Heart right ventricle (tissue), 16 donors: ENCODE results near the gene GRPEL2. TPM values are rescaled to one million over a fixed set of nuclear protein-coding genes. Genes with fewer than 3 reads are reported as not detected.
A peak's percentile ranks its signal among the peaks of the same experiment; 100 is the strongest.

Source experiments
- ATAC-seq, 8 donors: fragments of 200-7000 bp; cut with Tn5 transposase; one replicate each; pipeline ENCODE4 v1.9.1; 2020; ENCODE audit warnings: mild to moderate bottlenecking in 8 of 8, moderate library complexity in 8 of 8, moderate number of reproducible peaks in 1 of 8
- DNase-seq, 2 donors: peaks; one replicate each; pipeline ENCODE4 v3.0.0-alpha.2; 2020
- H3K27ac ChIP-seq, 10 donors: fragments of 200-600 bp; sonication (generic) in 2 of 10; one replicate each; pipeline versions ENCODE4 v1.5.0 to v1.8.0; 2020 to 2022; ENCODE audit warnings: mild to moderate bottlenecking in 3 of 10
- H3K27me3 ChIP-seq, 7 donors: fragments of 200-600 bp; one replicate each; pipeline ENCODE4 v1.8.0; 2021 to 2022; ENCODE audit warnings: mild to moderate bottlenecking in 2 of 7
- H3K36me3 ChIP-seq, 9 donors: fragments of 200-600 bp; sonication (generic) in 1 of 9; one replicate each; pipeline versions ENCODE4 v1.5.0 to v1.8.0; 2020 to 2022; ENCODE audit warnings: mild to moderate bottlenecking in 2 of 9
- H3K4me1 ChIP-seq, 9 donors: fragments of 200-600 bp; sonication (generic) in 1 of 9; one replicate each; pipeline versions ENCODE4 v1.5.0 to v1.8.0; 2020 to 2022; ENCODE audit warnings: mild to moderate bottlenecking in 4 of 9
- H3K4me3 ChIP-seq, 10 donors: fragments of 200-600 bp; sonication (generic) in 2 of 10; one replicate each; pipeline versions ENCODE4 v1.5.0 to v1.8.0; 2020 to 2022; ENCODE audit warnings: mild to moderate bottlenecking in 7 of 10, moderate library complexity in 2 of 10
- H3K9me3 ChIP-seq, 11 donors: fragments of 200-600 bp in 10 of 11; sonication (generic) in 2 of 11; one replicate each; pipeline versions ENCODE4 v1.5.0 to v1.8.0; 2013 to 2022; ENCODE audit warnings: mild to moderate bottlenecking in 2 of 11, control low read depth in 1 of 11, moderate library complexity in 1 of 11
- whole genome bisulfite sequencing, 2 donors: extraction: QIAGEN DNeasy Blood & Tissue Kit; methylation state at CpG; one replicate each; pipeline ENCODE4 v1.1.7; 2013; ENCODE audit warnings: inconsistent platforms in 1 of 2; 5-methylcytosine and 5-hydroxymethylcytosine counted together
- intact Hi-C, 10 donors: fragments of 100-400 bp; cut with DNase I; formaldehyde crosslinking; loops; one replicate each; pipeline versions ENCODE4 v1.11.1 to v1.14.2; 2022
- polyA plus RNA-seq, 2 donors: library from polyadenylated mRNA; stranded (reverse); fragments of 200-250 nt; gene quantifications; one replicate each; pipeline ENCODE4 v1.2.3, GENCODE V29; 2013
- total RNA-seq, 10 donors: library from RNA; stranded (reverse); fragmentation: NEBNext Ultra II Directional in 3 of 10; extraction: Animal tissue kit (Norgen Biotek cat#: 25700) in 3 of 10; gene quantifications; one replicate each; pipeline versions ENCODE4 v1.2.1 to v1.2.4, GENCODE V29; 2021 to 2023
- TF ChIP-seq, protein P1 (sequence below), 9 donors: fragments of 200-600 bp; sonication (generic) in 2 of 9; IDR thresholded peaks; one replicate each; pipeline versions ENCODE4 v1.5.0 to v1.8.0; 2021 to 2022; ENCODE audit warnings: antibody characterized with exemption in 9 of 9, mild to moderate bottlenecking in 5 of 9, moderate library complexity in 1 of 9
- donor health status: Arrhythmogenic right ventricular cardiomyopathy.
- donor health status: ischemic (EF 13 %, LVEDD 7.1; RV severe dilation, severe dysfunction).
- donor health status: healthy with polysubstance abuse.
- donor health status: DM: no; HTN: yes; CAD: no.
- donor health status: DM: no; HTN: no; CAD: no.
- donor health status: ischemic (EF 25% LVEDD 6.9; RV normal size, moderate dysfunction).
- donor health status: ischemic (EF 25% LVEDD 5.7; RV mildly dilated, moderate dysfunction).
- donor health status: healthy.
- donor health status: DM: yes; HTN: yes; CAD: no.
- donor health status: Ischemic cardiomyopathy.
- donor health status: ischemic (EF 35%, LVEDD 5.7; RV mildly dilated, moderate dysfunction).
- donor health status: nonischemic (EF 11% LVEDD 7.7; RV severe dilation, severe dysfunction).
- donor health status: DM: yes; HTN: yes; CAD: no.
- donor health status: PGD.
- donor health status: ischemic (EF 29% LVEDD 5.4; RV normal size, mild dysfunction).
- donor health status: nonischemic (EF 23%, LVEDD 6.1; RV moderate dilation, normal function).

GRPEL2 gene
- total and polyA plus RNA-seq, 12 donors, result 4.8 to 13.4 (median 9.9) TPM

DNA sequence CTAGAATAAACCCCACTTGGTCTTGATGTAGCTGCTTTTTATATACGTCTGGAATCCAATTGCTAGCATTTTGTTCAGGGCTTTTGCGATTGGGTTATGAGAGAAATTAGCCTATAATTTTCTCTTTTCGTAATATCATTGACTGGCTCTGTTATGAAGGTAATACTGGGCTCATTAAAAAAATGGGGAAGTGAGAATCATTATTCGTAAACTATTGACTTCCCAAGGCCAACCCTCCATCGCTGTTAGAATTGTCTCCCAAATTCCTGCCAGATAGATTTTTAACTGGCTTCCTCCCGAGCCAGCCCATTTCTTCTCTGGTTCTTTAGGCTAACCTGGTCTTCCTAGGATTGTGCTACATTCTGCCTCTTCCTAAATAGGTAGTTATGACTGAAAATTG is 35.9 kb upstream of the GRPEL2 start:
- H3K9me3 ChIP-seq, result no peaks in the 10 kb centered on the region
- ATAC-seq, result no peak
- H3K4me1 ChIP-seq, result peaks cover 2 to 56% (median 20%) of the 10 kb centered on the region in 9 donors
- intact Hi-C loops, result loop anchor here in 1 of 10 donors (5.0 kb wide), 1 partner anchor 37 kb away; the partner anchor contains the start of gene AFAP1L1
- no peak overlapping the region for H3K4me3 ChIP-seq
- peaks cover 0 to 99% (median 35%) of the 10 kb centered on the region in 9 donors for H3K36me3 ChIP-seq
- no peaks in the 10 kb centered on the region for H3K27me3 ChIP-seq
- no peak for DNase-seq
- 77% methylated on average over 6 of the region's 6 CpGs for WGBS, 2 donors
- peak overlapping the region in 6 of 10 donors; percentile 15 to 71 (median 43) for H3K27ac ChIP-seq
- TF ChIP-seq, protein P1, sequence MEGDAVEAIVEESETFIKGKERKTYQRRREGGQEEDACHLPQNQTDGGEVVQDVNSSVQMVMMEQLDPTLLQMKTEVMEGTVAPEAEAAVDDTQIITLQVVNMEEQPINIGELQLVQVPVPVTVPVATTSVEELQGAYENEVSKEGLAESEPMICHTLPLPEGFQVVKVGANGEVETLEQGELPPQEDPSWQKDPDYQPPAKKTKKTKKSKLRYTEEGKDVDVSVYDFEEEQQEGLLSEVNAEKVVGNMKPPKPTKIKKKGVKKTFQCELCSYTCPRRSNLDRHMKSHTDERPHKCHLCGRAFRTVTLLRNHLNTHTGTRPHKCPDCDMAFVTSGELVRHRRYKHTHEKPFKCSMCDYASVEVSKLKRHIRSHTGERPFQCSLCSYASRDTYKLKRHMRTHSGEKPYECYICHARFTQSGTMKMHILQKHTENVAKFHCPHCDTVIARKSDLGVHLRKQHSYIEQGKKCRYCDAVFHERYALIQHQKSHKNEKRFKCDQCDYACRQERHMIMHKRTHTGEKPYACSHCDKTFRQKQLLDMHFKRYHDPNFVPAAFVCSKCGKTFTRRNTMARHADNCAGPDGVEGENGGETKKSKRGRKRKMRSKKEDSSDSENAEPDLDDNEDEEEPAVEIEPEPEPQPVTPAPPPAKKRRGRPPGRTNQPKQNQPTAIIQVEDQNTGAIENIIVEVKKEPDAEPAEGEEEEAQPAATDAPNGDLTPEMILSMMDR (IDR thresholded peaks at IDR 0.05), result no peak

DNA sequence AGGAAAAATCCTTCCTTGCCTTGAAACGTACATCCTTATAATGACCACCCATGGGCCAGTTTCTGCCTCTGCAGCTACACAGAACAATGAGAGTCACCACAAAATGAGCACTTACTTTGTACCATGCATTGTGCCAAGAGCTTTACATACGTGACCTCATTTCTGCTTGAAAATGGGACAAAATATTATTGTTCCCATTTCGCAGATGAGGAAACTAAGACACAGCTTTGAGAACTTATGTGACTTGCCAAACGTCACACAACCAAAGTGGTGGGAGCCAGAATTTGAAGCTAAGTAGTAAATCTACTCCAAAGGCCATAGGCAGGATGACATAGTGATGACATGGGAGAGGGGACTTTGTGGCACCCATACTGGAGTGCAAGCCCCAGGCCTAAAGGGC is 34.8 kb upstream of the GRPEL2 start:
- Histone ChIP-seq H3K27ac (peak overlapping the region in 7 of 10 donors; percentile 2 to 71 (median 46)), H3K4me3 (no peak overlapping the region), H3K27me3 (no peaks in the 10 kb centered on the region), H3K36me3 (peaks cover 0 to 99% (median 34%) of the 10 kb centered on the region in 9 donors), H3K4me1 (peaks cover 2 to 49% (median 19%) of the 10 kb centered on the region in 9 donors), H3K9me3 (no peaks in the 10 kb centered on the region)
- ATAC-seq (peak in 2 of 8 donors; percentile 3 to 5), DNase-seq (no peak)
- intact Hi-C loops, result loop anchor here in 2 of 10 donors (5.0 kb wide), 2 partner anchors 37 to 38 kb away; partner anchors contain the start of genes AFAP1L1 (in 1 of the 2) and GRPEL2 (in 1 of the 2)
- TF ChIP-seq, protein P1 (IDR thresholded peaks at IDR 0.05), result no peak
- 81 to 82% methylated on average over 4 of the region's 4 CpGs for WGBS, 2 donors

DNA sequence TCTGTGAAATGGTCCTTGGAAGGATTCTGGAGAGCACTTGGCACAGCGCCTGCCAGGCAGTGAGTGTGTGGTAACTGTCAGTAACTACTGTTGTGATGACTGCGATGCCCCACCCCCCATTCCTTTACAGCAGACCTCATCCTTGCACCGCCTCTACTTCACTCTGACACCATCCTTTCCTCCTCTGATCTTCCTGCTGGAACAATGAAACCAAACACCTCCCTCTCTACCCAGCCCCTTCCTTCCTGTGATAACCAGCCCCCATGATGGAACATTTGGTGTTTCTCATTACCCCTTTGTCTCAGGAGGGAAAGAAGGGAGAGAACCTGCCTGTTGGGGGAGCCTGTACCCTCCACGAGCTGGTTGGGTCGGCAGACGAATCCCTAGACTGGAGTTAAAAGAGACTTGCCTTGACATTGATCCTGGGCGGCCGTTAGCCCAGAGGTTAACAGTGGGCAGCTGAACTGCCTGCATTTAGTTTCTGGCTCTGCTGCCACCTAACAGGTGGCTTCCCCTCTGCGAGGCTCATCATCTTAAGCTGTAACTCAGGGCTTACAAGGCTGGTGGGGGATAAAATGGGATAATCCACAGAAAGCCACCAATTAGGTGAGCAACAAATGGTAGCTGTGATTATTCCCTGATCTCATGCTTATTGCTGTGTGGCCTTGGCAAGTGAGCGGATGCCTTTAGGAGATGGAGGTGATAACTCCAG is 34.2 kb upstream of the GRPEL2 start:
- H3K27me3 ChIP-seq, result no peaks in the 10 kb centered on the region
- DNase-seq, result peak; percentile 57 to 59
- peaks cover 0 to 100% (median 37%) of the 10 kb centered on the region in 9 donors for H3K36me3 ChIP-seq
- peak overlapping the region in 8 of 10 donors; percentile 3 to 71 (median 42) for H3K27ac ChIP-seq
- no peak overlapping the region for H3K4me3 ChIP-seq
- TF ChIP-seq, protein P1 (IDR thresholded peaks at IDR 0.05), result no peak
- H3K9me3 ChIP-seq, result no peaks in the 10 kb centered on the region
- peak in 7 of 8 donors; percentile 13 to 47 (median 31) for ATAC-seq
- H3K4me1 ChIP-seq, result peaks cover 2 to 49% (median 19%) of the 10 kb centered on the region in 9 donors
- 60 to 64% methylated on average over 10 of the region's 10 CpGs for WGBS, 2 donors
- intact Hi-C loops, result loop anchor here in 2 of 10 donors (5.0 kb wide), 2 partner anchors 36 to 39 kb away; partner anchors contain the start of genes AFAP1L1 (in 1 of the 2) and GRPEL2 (in 1 of the 2)

DNA sequence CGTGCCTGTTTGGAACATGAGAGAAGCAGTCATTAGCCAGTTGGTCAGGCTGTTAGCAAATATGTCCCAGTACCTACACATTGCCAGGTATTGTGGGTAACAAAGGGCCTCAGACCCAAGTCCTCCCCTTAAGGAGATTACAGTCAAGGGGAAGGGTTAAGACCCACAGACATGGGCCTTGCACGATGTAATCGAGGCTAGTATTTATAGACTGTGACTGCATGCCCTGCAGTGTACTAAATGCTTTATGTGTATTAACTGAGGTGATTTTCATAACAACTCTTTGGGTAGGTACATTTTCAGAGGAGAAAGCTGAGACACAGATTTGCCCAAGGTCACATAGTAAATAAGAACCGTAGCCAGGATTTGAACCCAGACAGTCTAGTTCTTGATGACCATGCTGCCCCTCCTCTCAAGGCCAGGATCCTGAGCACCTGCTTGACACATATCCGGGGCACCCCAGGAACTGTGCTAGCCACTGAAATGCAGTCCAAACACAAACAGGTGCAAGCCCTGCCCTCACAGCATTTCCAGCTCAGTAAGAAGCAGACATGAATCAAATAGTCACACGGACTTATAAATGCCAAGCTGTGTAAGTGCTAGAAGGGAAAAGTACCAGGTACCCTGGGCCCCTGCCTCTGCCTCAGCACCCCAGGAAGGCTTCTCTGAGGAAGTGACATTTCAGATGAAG is 32.0 kb upstream of the GRPEL2 start:
- intact Hi-C loops, result loop anchor here in 2 of 10 donors (5.0 kb wide), 2 partner anchors 34 to 41 kb away; partner anchors contain the start of genes AFAP1L1 (in 1 of the 2) and GRPEL2 (in 1 of the 2)
- Histone ChIP-seq H3K4me1 (peaks cover 2 to 53% (median 18%) of the 10 kb centered on the region in 9 donors), H3K27ac (peak overlapping the region in 7 of 10 donors; percentile 1 to 71 (median 22)), H3K4me3 (no peak overlapping the region), H3K36me3 (peaks cover 0 to 100% (median 32%) of the 10 kb centered on the region in 9 donors), H3K27me3 (no peaks in the 10 kb centered on the region), H3K9me3 (no peaks in the 10 kb centered on the region)
- 62 to 66% methylated on average over 6 of the region's 6 CpGs for WGBS, 2 donors
- peak in 4 of 8 donors; percentile 30 to 38 (median 31) for ATAC-seq
- DNase-seq, result no peak
- TF ChIP-seq, protein P1 (IDR thresholded peaks at IDR 0.05), result no peak
